ENCODE results near the gene ASRGL1.

- TF ChIP-seq CTCF (IDR thresholded peaks at IDR 0.05), result no peak
- TF ChIP-seq POLR2AphosphoS5 (IDR thresholded peaks at IDR 0.05), result no peak
- TF ChIP-seq POLR2A (IDR thresholded peaks at IDR 0.05), result no peak
Observed at GRCh38 chr11:62409831-62410230, 72.6 kb downstream of the ASRGL1 start.
